OCI-LY1 (cell line): ENCODE results near the gene PCED1B.

Experiments
- EZH2 ChIP-seq: fragments of 200-600 bp; sonication (generic), shearing (Covaris generic); IDR thresholded peaks from 2 replicates; pipeline ENCODE4 v1.8.0; 2017; ENCODE audit warnings: borderline replicate concordance, mixed run types, mild to moderate bottlenecking, antibody characterized with exemption, low read length, moderate library complexity, mixed read lengths
- TF ChIP-seq, protein P1 (sequence below): fragments of 200-600 bp; sonication (generic), shearing (Covaris generic); IDR thresholded peaks from 2 replicates; pipeline ENCODE4 v1.5.1; 2017; ENCODE audit warnings: mild to moderate bottlenecking, antibody characterized with exemption, low read length, moderate library complexity, mixed read lengths

DNA sequence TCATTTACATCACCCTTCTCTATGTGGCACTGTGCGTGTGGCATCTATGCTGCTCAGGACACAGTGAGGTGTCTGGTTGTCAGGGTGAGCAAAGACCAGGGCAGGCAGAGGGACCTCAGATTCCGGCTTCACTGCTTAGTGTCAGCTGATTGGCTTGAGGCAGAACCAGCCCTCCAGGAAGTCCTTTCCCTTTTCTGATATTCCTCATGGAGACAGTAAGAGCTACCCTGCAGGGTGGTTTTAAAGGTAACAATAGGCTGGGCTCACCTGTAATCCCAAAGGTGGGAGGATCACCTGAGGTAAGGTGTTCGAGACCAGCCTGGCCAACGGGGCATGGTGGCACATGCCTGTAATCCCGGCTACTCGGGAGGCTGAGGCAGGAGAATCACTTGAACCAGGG, 129.6 kb downstream of the PCED1B start:
- TF ChIP-seq, protein P1, sequence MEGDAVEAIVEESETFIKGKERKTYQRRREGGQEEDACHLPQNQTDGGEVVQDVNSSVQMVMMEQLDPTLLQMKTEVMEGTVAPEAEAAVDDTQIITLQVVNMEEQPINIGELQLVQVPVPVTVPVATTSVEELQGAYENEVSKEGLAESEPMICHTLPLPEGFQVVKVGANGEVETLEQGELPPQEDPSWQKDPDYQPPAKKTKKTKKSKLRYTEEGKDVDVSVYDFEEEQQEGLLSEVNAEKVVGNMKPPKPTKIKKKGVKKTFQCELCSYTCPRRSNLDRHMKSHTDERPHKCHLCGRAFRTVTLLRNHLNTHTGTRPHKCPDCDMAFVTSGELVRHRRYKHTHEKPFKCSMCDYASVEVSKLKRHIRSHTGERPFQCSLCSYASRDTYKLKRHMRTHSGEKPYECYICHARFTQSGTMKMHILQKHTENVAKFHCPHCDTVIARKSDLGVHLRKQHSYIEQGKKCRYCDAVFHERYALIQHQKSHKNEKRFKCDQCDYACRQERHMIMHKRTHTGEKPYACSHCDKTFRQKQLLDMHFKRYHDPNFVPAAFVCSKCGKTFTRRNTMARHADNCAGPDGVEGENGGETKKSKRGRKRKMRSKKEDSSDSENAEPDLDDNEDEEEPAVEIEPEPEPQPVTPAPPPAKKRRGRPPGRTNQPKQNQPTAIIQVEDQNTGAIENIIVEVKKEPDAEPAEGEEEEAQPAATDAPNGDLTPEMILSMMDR: no peak
- no peak for TF ChIP-seq EZH2
